OCI-LY7 (cell line): ENCODE results near the gene TBC1D9B.

Experiments
- CTCF ChIP-seq: fragments of 200-600 bp; sonication (generic); conservative IDR thresholded peaks from 2 replicates; pipeline ENCODE4 v1.5.1; 2014; ENCODE audit warnings: mild to moderate bottlenecking, antibody characterized with exemption, low read length, moderate library complexity, mixed read lengths
- EZH2phosphoT487 ChIP-seq: fragments of 200-600 bp; sonication (generic); IDR thresholded peaks from 2 replicates; pipeline ENCODE4 v1.6.1; 2018; ENCODE audit warnings: low read depth, borderline replicate concordance, mild to moderate bottlenecking, mixed run types, antibody characterized with exemption, low read length, moderate library complexity, mixed read lengths

GRCh38 chr5:179887802-179888201 is 19.9 kb downstream of the TBC1D9B start:
- no peak for TF ChIP-seq CTCF
- no peak for TF ChIP-seq EZH2phosphoT487
